Endodermal cell (in vitro differentiated cells): ENCODE data around the gene HOXA9. TPM values are rescaled to one million over a fixed set of nuclear protein-coding genes. Genes with fewer than 3 reads are reported as not detected.
A peak's percentile ranks its signal among the peaks of the same experiment; 100 is the strongest.

Experiments
- DNase-seq: peaks from one replicate; pipeline ENCODE4 v3.0.0-alpha.2; 2017
- H3K27ac ChIP-seq: 2 replicates; pipeline ENCODE4 v1.5.1; 2013; ENCODE audit warnings: mild to moderate bottlenecking, low read depth, low read length, moderate library complexity
- H3K27me3 ChIP-seq: 2 replicates; pipeline ENCODE4 v1.6.1; 2013; ENCODE audit warnings: mild to moderate bottlenecking, low read length, moderate library complexity; ENCODE audit not compliant: insufficient read depth, control insufficient read depth, poor library complexity, severe bottlenecking
- H3K36me3 ChIP-seq: 2 replicates; pipeline ENCODE4 v1.7.0; 2013; ENCODE audit warnings: mild to moderate bottlenecking, low read length, moderate library complexity; ENCODE audit not compliant: control insufficient read depth, insufficient read depth
- H3K4me1 ChIP-seq: one replicate; pipeline ENCODE4 v1.7.0; 2013; ENCODE audit warnings: low read length; ENCODE audit not compliant: control insufficient read depth, insufficient read depth
- H3K4me3 ChIP-seq: 2 replicates; pipeline ENCODE4 v1.5.1; 2013; ENCODE audit warnings: mild to moderate bottlenecking, low read length, moderate library complexity
- H3K9ac ChIP-seq: 2 replicates; pipeline ENCODE4 v1.6.1; 2013; ENCODE audit warnings: mild to moderate bottlenecking, low read length, moderate library complexity; ENCODE audit not compliant: poor library complexity, severe bottlenecking; ENCODE audit errors: extremely low read depth
- H3K9me3 ChIP-seq: 2 replicates; pipeline ENCODE4 v1.6.1; 2013; ENCODE audit warnings: mild to moderate bottlenecking, low read length, moderate library complexity; ENCODE audit not compliant: control insufficient read depth
- H3K27ac Mint-ChIP-seq: 2 replicates; pipeline ENCODE4 v1.8.0; 2020; ENCODE audit warnings: mixed read lengths
- H3K27me3 Mint-ChIP-seq: 2 replicates; pipeline ENCODE4 v1.8.0; 2021; ENCODE audit warnings: mild to moderate bottlenecking, mixed read lengths; ENCODE audit not compliant: insufficient read depth
- H3K36me3 Mint-ChIP-seq: 2 replicates; pipeline ENCODE4 v1.8.0; 2020; ENCODE audit warnings: low read depth, mixed read lengths
- H3K4me1 Mint-ChIP-seq: 2 replicates; pipeline ENCODE4 v1.8.0; 2020; ENCODE audit warnings: mixed read lengths
- H3K4me3 Mint-ChIP-seq: 2 replicates; pipeline ENCODE4 v1.8.0; 2020; ENCODE audit warnings: mild to moderate bottlenecking, moderate library complexity, mixed read lengths
- H3K9me3 Mint-ChIP-seq: 2 replicates; pipeline ENCODE4 v1.8.0; 2020; ENCODE audit warnings: mild to moderate bottlenecking, mixed read lengths
- WGBS, 2 experiments: methylation state at CpG; one replicate each; pipeline versions ENCODE4 v1.1.5 to v1.1.7; 2013; ENCODE audit warnings: missing lambda C conversion rate in 2 of 2, mixed read lengths in 1 of 2; ENCODE audit not compliant: insufficient coverage in 1 of 2, insufficient read length in 1 of 2; 5-methylcytosine and 5-hydroxymethylcytosine counted together
- total RNA-seq, 2 donors: library from RNA; stranded (reverse); fragmentation: NEBNext Ultra II Directional in 1 of 2; extraction: Animal tissue kit (Norgen Biotek cat#: 25700) in 1 of 2; gene quantifications; 2 replicates in 1 of 2; 3 replicates in 1 of 2; pipeline ENCODE4 v1.2.1, GENCODE V29; 2021
- TF ChIP-seq, protein P1 (sequence below): fragments of 200-600 bp; sonication (generic); conservative IDR thresholded peaks from 2 replicates; pipeline ENCODE4 v1.5.0; 2021; ENCODE audit warnings: antibody characterized with exemption, mild to moderate bottlenecking

HOXA9 gene
- total RNA-seq, 2 donors from 2014 or later: not detected

DNA sequence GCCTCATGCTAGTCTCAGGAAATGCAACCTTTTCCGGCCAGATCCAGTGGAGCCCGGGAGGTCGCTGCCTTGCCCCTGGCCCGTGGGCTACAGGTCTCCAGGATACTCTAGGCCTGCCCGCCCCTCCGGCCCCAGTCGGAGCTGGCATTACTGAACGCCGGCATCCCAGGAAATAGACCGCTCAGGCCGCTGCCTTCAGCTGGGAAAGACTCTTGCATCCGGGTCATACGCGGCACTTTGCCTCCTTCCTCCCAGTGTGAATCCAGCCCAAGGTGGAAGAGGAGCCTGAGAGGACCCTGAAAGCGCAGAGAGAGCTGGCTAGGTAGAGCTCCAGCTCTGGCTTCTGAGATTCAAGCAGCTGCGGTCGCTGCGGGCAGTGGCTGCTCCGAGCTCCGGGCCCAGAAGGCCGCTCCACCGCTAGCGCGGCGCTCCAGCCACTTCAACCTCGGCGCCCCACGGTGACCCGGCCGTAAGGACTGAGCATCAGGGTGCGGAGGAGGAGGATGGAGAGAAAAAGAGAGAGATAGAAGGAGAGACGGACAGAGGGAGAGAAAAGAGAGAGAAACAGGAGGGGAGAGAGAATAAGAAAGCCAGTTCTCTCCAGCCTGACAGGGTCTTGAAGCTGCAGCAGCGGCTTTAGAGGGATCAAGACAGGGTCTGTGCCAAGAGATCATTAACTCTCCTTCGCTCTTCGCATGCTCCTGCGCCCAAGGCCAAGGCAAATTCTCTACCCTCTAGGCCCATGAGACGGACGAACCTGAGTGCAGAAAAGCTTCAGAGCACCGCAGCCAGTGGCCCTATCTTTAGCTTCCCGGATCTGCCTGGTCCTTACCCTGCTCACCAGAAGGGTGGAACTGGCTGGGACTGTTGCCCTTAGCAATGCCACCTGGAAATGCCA is 10.5 kb upstream of the HOXA9 start:
- peaks cover 11% of the 10 kb centered on the region for H3K9me3 ChIP-seq
- H3K4me3 Mint-ChIP-seq: no peak overlapping the region
- H3K27ac Mint-ChIP-seq: no peak overlapping the region
- peaks cover 12% of the 10 kb centered on the region for H3K4me1 Mint-ChIP-seq
- peaks cover 100% of the 10 kb centered on the region for H3K27me3 ChIP-seq
- WGBS, 2 experiments: 15 to 17% methylated on average over 22 to 40 of the region's 40 CpGs
- H3K27me3 Mint-ChIP-seq: peaks cover 97% of the 10 kb centered on the region
- H3K36me3 ChIP-seq: no peaks in the 10 kb centered on the region
- H3K36me3 Mint-ChIP-seq: no peaks in the 10 kb centered on the region
- H3K4me3 ChIP-seq: no peak overlapping the region
- peaks cover 3% of the 10 kb centered on the region for H3K4me1 ChIP-seq
- no peak overlapping the region for H3K27ac ChIP-seq
- peak; percentile 76 for DNase-seq
- H3K9ac ChIP-seq: no peak overlapping the region
- TF ChIP-seq, protein P1, sequence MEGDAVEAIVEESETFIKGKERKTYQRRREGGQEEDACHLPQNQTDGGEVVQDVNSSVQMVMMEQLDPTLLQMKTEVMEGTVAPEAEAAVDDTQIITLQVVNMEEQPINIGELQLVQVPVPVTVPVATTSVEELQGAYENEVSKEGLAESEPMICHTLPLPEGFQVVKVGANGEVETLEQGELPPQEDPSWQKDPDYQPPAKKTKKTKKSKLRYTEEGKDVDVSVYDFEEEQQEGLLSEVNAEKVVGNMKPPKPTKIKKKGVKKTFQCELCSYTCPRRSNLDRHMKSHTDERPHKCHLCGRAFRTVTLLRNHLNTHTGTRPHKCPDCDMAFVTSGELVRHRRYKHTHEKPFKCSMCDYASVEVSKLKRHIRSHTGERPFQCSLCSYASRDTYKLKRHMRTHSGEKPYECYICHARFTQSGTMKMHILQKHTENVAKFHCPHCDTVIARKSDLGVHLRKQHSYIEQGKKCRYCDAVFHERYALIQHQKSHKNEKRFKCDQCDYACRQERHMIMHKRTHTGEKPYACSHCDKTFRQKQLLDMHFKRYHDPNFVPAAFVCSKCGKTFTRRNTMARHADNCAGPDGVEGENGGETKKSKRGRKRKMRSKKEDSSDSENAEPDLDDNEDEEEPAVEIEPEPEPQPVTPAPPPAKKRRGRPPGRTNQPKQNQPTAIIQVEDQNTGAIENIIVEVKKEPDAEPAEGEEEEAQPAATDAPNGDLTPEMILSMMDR: no peak
- peaks cover 6% of the 10 kb centered on the region for H3K9me3 Mint-ChIP-seq

- Histone ChIP-seq H3K4me3 (no peak overlapping the region), H3K9me3 (peaks cover 11% of the 10 kb centered on the region), H3K36me3 (no peaks in the 10 kb centered on the region), H3K27me3 (peaks cover 100% of the 10 kb centered on the region), H3K9ac (no peak overlapping the region), H3K27ac (no peak overlapping the region), H3K4me1 (peaks cover under 1% of the 10 kb centered on the region)
- H3K9me3 Mint-ChIP-seq: peaks cover 6% of the 10 kb centered on the region
- H3K36me3 Mint-ChIP-seq: no peaks in the 10 kb centered on the region
- H3K27ac Mint-ChIP-seq: no peak overlapping the region
- H3K27me3 Mint-ChIP-seq: peaks cover 97% of the 10 kb centered on the region
- peak; percentile 72 for DNase-seq
- TF ChIP-seq, protein P1: no peak
- H3K4me1 Mint-ChIP-seq: peaks cover 10% of the 10 kb centered on the region
- no peak overlapping the region for H3K4me3 Mint-ChIP-seq
- 18 to 32% methylated on average over 8 to 12 of the region's 12 CpGs for WGBS, 2 experiments
Measured at GRCh38 chr7:27174874-27175625, 9.7 kb upstream of the HOXA9 start.

- Mint-ChIP-seq H3K4me3 (no peak within 1 kb of the TSS), H3K4me1 (peaks cover 3% of the 10 kb centered on the region), H3K9me3 (peaks cover 1% of the 10 kb centered on the region), H3K27ac (no peak within 1 kb of the TSS), H3K27me3 (peaks cover 97% of the 10 kb centered on the region), H3K36me3 (no peaks in the 10 kb centered on the region)
- no peaks in the 10 kb centered on the region for H3K36me3 ChIP-seq
- H3K9me3 ChIP-seq: peaks cover 11% of the 10 kb centered on the region
- H3K9ac ChIP-seq: no peak within 1 kb of the TSS
- TF ChIP-seq, protein P1: no peak
- H3K27ac ChIP-seq: no peak within 1 kb of the TSS
- H3K4me3 ChIP-seq: no peak within 1 kb of the TSS
- H3K4me1 ChIP-seq: no peaks in the 10 kb centered on the region
- DNase-seq: peak; percentile 73
- 8 to 10% methylated on average over 33 to 82 of the region's 82 CpGs for WGBS, 2 experiments
- H3K27me3 ChIP-seq: peaks cover 100% of the 10 kb centered on the region
Measured at GRCh38 chr7:27173956-27174873, 8.9 kb upstream of the HOXA9 start, which contains the start of gene HOXA10. Gene HOXA10, minus strand, starts transcription at chr7:27174320. Its CDS starts 14 bp downstream, at chr7:27174306.
